Left ventricle myocardium inferior (tissue), 1 donor: ENCODE results near the gene EVI2B. TPM values are rescaled to one million over a fixed set of nuclear protein-coding genes. Genes with fewer than 3 reads are reported as not detected.

Experiments
- DNase-seq: peaks from one replicate; pipeline ENCODE4 v3.0.0-alpha.2; 2020
- H3K27ac ChIP-seq: fragments of 200-600 bp; replicated peaks from 2 replicates; pipeline ENCODE4 v1.8.0; 2021
- H3K27me3 ChIP-seq: fragments of 200-600 bp; 2 replicates; pipeline ENCODE4 v1.8.0; 2021; ENCODE audit warnings: low read depth
- H3K36me3 ChIP-seq: fragments of 200-600 bp; 2 replicates; pipeline ENCODE4 v1.8.0; 2021
- H3K4me1 ChIP-seq: fragments of 200-600 bp; 2 replicates; pipeline ENCODE4 v1.8.0; 2021
- H3K4me3 ChIP-seq: fragments of 200-600 bp; 2 replicates; pipeline ENCODE4 v1.8.0; 2021; ENCODE audit warnings: mild to moderate bottlenecking, moderate library complexity
- H3K9me3 ChIP-seq: fragments of 200-600 bp; replicated peaks from 2 replicates; pipeline ENCODE4 v1.8.0; 2021
- intact Hi-C: fragments of 100-400 bp; cut with micrococcal nuclease; formaldehyde crosslinking; loops from one replicate; pipeline ENCODE4 v1.11.0; 2022
- total RNA-seq: library from RNA; stranded (reverse); fragmentation: NEBNext Ultra II Directional; extraction: Animal tissue kit (Norgen Biotek cat#: 25700); gene quantifications from one replicate; pipeline ENCODE4 v1.2.1, GENCODE V29; 2021
- TF ChIP-seq, protein P1 (sequence below): fragments of 200-600 bp; IDR thresholded peaks from 2 replicates; pipeline ENCODE4 v1.8.0; 2021; ENCODE audit warnings: antibody characterized with exemption, mild to moderate bottlenecking, borderline replicate concordance
- donor health status: DM: no; HTN: yes; CAD: no; lungs with severe emphysema.

EVI2B gene
- total RNA-seq, 1 donor from 2014 or later = 2.7 TPM

DNA sequence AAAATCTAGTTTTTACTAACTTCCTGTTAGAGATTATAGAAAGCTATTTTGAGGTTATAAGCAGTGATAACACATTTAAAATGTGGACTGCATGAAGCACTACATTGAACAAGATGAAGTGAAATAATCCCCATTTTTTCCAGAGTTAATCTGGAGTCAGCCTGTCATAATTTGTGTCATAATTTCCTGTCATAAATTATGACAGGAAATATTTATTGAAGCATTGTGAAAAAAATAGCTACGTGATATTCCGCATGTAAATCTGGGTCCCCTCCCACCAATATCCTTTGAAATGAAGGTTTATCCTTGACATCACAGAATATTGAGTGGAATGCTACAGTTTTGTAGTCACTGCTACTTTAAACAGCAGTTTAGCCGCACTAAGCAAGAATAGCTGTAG is 56.9 kb downstream of the EVI2B start:
- no peak for DNase-seq
- Histone ChIP-seq H3K27ac (no peak overlapping the region), H3K4me3 (no peak overlapping the region), H3K4me1 (peaks cover under 1% of the 10 kb centered on the region), H3K27me3 (no peaks in the 10 kb centered on the region), H3K36me3 (peaks cover 31% of the 10 kb centered on the region), H3K9me3 (no peaks in the 10 kb centered on the region)
- TF ChIP-seq, protein P1, sequence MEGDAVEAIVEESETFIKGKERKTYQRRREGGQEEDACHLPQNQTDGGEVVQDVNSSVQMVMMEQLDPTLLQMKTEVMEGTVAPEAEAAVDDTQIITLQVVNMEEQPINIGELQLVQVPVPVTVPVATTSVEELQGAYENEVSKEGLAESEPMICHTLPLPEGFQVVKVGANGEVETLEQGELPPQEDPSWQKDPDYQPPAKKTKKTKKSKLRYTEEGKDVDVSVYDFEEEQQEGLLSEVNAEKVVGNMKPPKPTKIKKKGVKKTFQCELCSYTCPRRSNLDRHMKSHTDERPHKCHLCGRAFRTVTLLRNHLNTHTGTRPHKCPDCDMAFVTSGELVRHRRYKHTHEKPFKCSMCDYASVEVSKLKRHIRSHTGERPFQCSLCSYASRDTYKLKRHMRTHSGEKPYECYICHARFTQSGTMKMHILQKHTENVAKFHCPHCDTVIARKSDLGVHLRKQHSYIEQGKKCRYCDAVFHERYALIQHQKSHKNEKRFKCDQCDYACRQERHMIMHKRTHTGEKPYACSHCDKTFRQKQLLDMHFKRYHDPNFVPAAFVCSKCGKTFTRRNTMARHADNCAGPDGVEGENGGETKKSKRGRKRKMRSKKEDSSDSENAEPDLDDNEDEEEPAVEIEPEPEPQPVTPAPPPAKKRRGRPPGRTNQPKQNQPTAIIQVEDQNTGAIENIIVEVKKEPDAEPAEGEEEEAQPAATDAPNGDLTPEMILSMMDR = no peak
- intact Hi-C loops = no loop called here

DNA sequence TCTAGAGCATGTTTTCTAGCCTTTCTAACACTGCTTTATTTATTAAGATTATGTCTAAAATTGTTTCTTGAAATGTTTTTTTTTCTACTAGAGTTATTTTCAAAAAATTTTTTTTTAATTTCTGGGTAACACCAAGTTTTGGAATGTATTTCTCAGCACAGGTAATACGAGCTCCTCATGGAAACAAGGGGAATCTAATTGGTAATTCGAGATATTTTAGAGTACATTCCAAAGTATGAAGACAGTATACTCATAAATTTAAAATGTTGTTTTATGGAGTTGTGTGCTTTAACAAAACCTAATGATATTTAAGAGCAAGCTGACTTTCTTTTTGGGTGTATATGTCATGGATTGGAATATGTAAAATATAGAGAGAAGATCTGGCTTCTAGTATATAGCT is 59.2 kb downstream of the EVI2B start:
- H3K27ac ChIP-seq = no peak overlapping the region
- no peak overlapping the region for H3K4me3 ChIP-seq
- TF ChIP-seq, protein P1 = no peak
- no peaks in the 10 kb centered on the region for H3K9me3 ChIP-seq
- peaks cover 19% of the 10 kb centered on the region for H3K36me3 ChIP-seq
- no peaks in the 10 kb centered on the region for H3K27me3 ChIP-seq
- DNase-seq = no peak
- peaks cover 23% of the 10 kb centered on the region for H3K4me1 ChIP-seq
- intact Hi-C loops = no loop called here

Other genes with a start within 250 kb of the EVI2B start
- 42.5 TPM for gene NF1, start 219.1 kb downstream of the EVI2B start, total RNA-seq
- 0.25 TPM for gene OMG, start 16.8 kb downstream of the EVI2B start, total RNA-seq
- gene EVI2A, start 7.6 kb upstream of the EVI2B start, total RNA-seq = 2.9 TPM
- gene RAB11FIP4, start 77.6 kb upstream of the EVI2B start, total RNA-seq = 8.3 TPM